CD14-positive monocyte (primary cell): Measurements from ENCODE around the gene LOXHD1. TPM values are rescaled to one million over a fixed set of nuclear protein-coding genes. Genes with fewer than 3 reads are reported as not detected.

Experiments used
- DNase-seq, 3 donors: peaks; one replicate each; pipeline ENCODE4 v3.0.0-alpha.2; 2011 to 2022
- H2AFZ ChIP-seq: 2 replicates; pipeline ENCODE4 v1.6.0; 2012; ENCODE audit warnings: mild to moderate bottlenecking, low read depth, low read length, inconsistent platforms; ENCODE audit not compliant: insufficient read depth, poor library complexity, severe bottlenecking
- H3K27ac ChIP-seq, 2 donors: 1 replicate in 1 of 2; 2 replicates in 1 of 2; pipeline ENCODE4 v1.5.1; 2012 to 2013; ENCODE audit warnings: low read length in 2 of 2, control low read depth in 1 of 2, inconsistent platforms in 1 of 2, low read depth in 1 of 2, mild to moderate bottlenecking in 1 of 2
- H3K27me3 ChIP-seq, 2 donors: one replicate each; pipeline versions ENCODE4 v1.6.0 to v1.6.1; 2011 to 2013; ENCODE audit warnings: low read length in 2 of 2; ENCODE audit not compliant: control insufficient read depth in 2 of 2, insufficient read depth in 2 of 2
- H3K36me3 ChIP-seq, 2 donors: replicated peaks in 1 of 2; 1 replicate in 1 of 2; 2 replicates in 1 of 2; pipeline versions ENCODE4 v1.5.1 to v1.6.1; 2012 to 2013; ENCODE audit warnings: low read length in 2 of 2, control low read depth in 1 of 2, inconsistent platforms in 1 of 2, mild to moderate bottlenecking in 1 of 2; ENCODE audit not compliant: insufficient read depth in 2 of 2, control insufficient read depth in 1 of 2
- H3K4me1 ChIP-seq, 2 donors: 1 replicate in 1 of 2; 2 replicates in 1 of 2; pipeline versions ENCODE4 v1.5.1 to v1.6.1; 2012 to 2013; ENCODE audit warnings: low read length in 2 of 2, control low read depth in 1 of 2, inconsistent platforms in 1 of 2, mild to moderate bottlenecking in 1 of 2, moderate library complexity in 1 of 2; ENCODE audit not compliant: insufficient read depth in 2 of 2, control insufficient read depth in 1 of 2
- H3K4me2 ChIP-seq: replicated peaks from 2 replicates; pipeline ENCODE3; 2012; ENCODE audit warnings: low read length, moderate library complexity, mild to moderate bottlenecking; ENCODE audit not compliant: poor library complexity, severe bottlenecking; ENCODE audit errors: extremely low read depth
- H3K4me3 ChIP-seq, 3 experiments: fragments of 200-600 bp in 1 of 3; sonication (generic) in 1 of 3; replicated peaks in 1 of 3; 1 replicate in 2 of 3; 2 replicates in 1 of 3; pipeline ENCODE4 v1.5.1; 2011 to 2013; ENCODE audit warnings: low read length in 3 of 3, mild to moderate bottlenecking in 3 of 3, control low read depth in 2 of 3, low read depth in 2 of 3, inconsistent platforms in 1 of 3, moderate library complexity in 1 of 3
- H3K79me2 ChIP-seq: 2 replicates; pipeline ENCODE4 v1.6.0; 2012; ENCODE audit warnings: mild to moderate bottlenecking, control low read depth, inconsistent platforms, low read length, moderate library complexity; ENCODE audit not compliant: insufficient read depth
- H3K9ac ChIP-seq: 2 replicates; pipeline ENCODE4 v1.6.0; 2017; ENCODE audit warnings: low read length, mild to moderate bottlenecking; ENCODE audit not compliant: insufficient read depth, poor library complexity, severe bottlenecking
- H3K9me3 ChIP-seq, 2 donors: replicated peaks in 1 of 2; 1 replicate in 1 of 2; 2 replicates in 1 of 2; pipeline versions ENCODE4 v1.5.1 to v1.6.1; 2012 to 2013; ENCODE audit warnings: low read length in 2 of 2, control low read depth in 1 of 2; ENCODE audit not compliant: control insufficient read depth in 1 of 2, insufficient read depth in 1 of 2
- H4K20me1 ChIP-seq: 2 replicates; pipeline ENCODE4 v1.6.0; 2012; ENCODE audit warnings: mild to moderate bottlenecking, low read length, control low read depth, moderate library complexity; ENCODE audit not compliant: insufficient read depth
- H3K27ac Mint-ChIP-seq, 7 donors: one replicate each; pipeline ENCODE4 v1.8.0; 2020; ENCODE audit warnings: mild to moderate bottlenecking in 7 of 7, mixed read lengths in 7 of 7, moderate library complexity in 6 of 7, inconsistent platforms in 2 of 7
- H3K27me3 Mint-ChIP-seq, 3 donors: one replicate each; pipeline ENCODE4 v1.8.0; 2021 to 2022; ENCODE audit warnings: low read depth in 3 of 3, mild to moderate bottlenecking in 3 of 3, mixed read lengths in 3 of 3, moderate library complexity in 3 of 3, inconsistent platforms in 1 of 3
- H3K36me3 Mint-ChIP-seq, 2 donors: one replicate each; pipeline ENCODE4 v1.8.0; 2020; ENCODE audit warnings: mixed read lengths in 2 of 2, inconsistent platforms in 1 of 2, mild to moderate bottlenecking in 1 of 2
- H3K4me1 Mint-ChIP-seq: one replicate; pipeline ENCODE4 v1.8.0; 2020; ENCODE audit warnings: mild to moderate bottlenecking, mixed read lengths
- H3K4me3 Mint-ChIP-seq, 2 donors: one replicate each; pipeline ENCODE4 v1.8.0; 2020; ENCODE audit warnings: mild to moderate bottlenecking in 2 of 2, mixed read lengths in 2 of 2, moderate library complexity in 1 of 2
- H3K9me3 Mint-ChIP-seq, 7 donors: one replicate each; pipeline ENCODE4 v1.8.0; 2020 to 2022; ENCODE audit warnings: mixed read lengths in 7 of 7, mild to moderate bottlenecking in 6 of 7, moderate library complexity in 6 of 7, inconsistent platforms in 2 of 7
- CTCF ChIP-seq: fragments of 200-600 bp; IDR thresholded peaks from one replicate; pipeline ENCODE4 v1.8.0; 2022; ENCODE audit warnings: antibody characterized with exemption, mild to moderate bottlenecking
- WGBS: methylation state at CpG from one replicate; pipeline ENCODE4 v1.1.5; 2013; ENCODE audit warnings: missing lambda C conversion rate; ENCODE audit not compliant: insufficient coverage; 5-methylcytosine and 5-hydroxymethylcytosine counted together
- intact Hi-C, 2 donors: fragments of 100-400 bp; cut with micrococcal nuclease; formaldehyde crosslinking; loops; one replicate each; pipeline versions ENCODE4 v1.15.0 to v1.15.1; 2023
- polyA plus RNA-seq, 3 donors: library from polyadenylated mRNA; depleted of rRNA in 1 of 3; unstranded in 2 of 3; stranded (reverse) in 1 of 3; fragments of 300-500 nt in 2 of 3; fragments of >200 nt in 1 of 3; fragmentation: Illumina TruSeq in 2 of 3; gene quantifications; 1 replicate in 2 of 3; 2 replicates in 1 of 3; pipeline ENCODE4 v1.2.3, GENCODE V29; 2012 to 2021

The LOXHD1 gene
- polyA plus RNA-seq, 3 donors: 0.33 to 10.9 (median 0.61) TPM

GRCh38 chr18:46559946-46560670 lies 96.9 kb downstream of the LOXHD1 start:
- Histone ChIP-seq H3K4me1 (no peaks in the 10 kb centered on the region), H3K4me2 (no peak overlapping the region), H3K9me3 (no peaks in the 10 kb centered on the region), H3K36me3 (peaks cover 4 to 55% of the 10 kb centered on the region in 2 donors), H4K20me1 (no peaks in the 10 kb centered on the region), H3K27me3 (no peaks in the 10 kb centered on the region), H3K9ac (no peak overlapping the region), H3K79me2 (no peaks in the 10 kb centered on the region), H3K4me3 (no peak overlapping the region), H2AFZ (no peak overlapping the region), H3K27ac (no peak overlapping the region)
- H3K27ac Mint-ChIP-seq: no peak overlapping the region
- intact Hi-C loops: loop anchor here in 1 of 2 donors (10.0 kb wide), 1 partner anchor 95 kb away; the partner anchor contains the start of gene LOXHD1
- peaks cover 0 to 27% of the 10 kb centered on the region in 2 donors for H3K36me3 Mint-ChIP-seq
- no peak for DNase-seq
- H3K27me3 Mint-ChIP-seq: peaks cover 0 to 2% (median under 1%) of the 10 kb centered on the region in 3 donors
- H3K4me3 Mint-ChIP-seq: peak overlapping the region in 1 of 2 donors; percentile 47
- no peaks in the 10 kb centered on the region for H3K9me3 Mint-ChIP-seq
- 92% methylated on average over 32 of the region's 37 CpGs for WGBS
- no peaks in the 10 kb centered on the region for H3K4me1 Mint-ChIP-seq
- no peak for TF ChIP-seq CTCF

- TF ChIP-seq CTCF: no peak
- Mint-ChIP-seq H3K27me3 (peaks cover 0 to 2% (median 0%) of the 10 kb centered on the region in 3 donors), H3K9me3 (no peaks in the 10 kb centered on the region), H3K4me1 (no peaks in the 10 kb centered on the region), H3K27ac (peak overlapping the region in 1 of 7 donors; percentile 15), H3K36me3 (peaks cover 0 to 27% of the 10 kb centered on the region in 2 donors), H3K4me3 (no peak overlapping the region)
- Histone ChIP-seq H3K27ac (no peak overlapping the region), H3K79me2 (no peaks in the 10 kb centered on the region), H3K9ac (no peak overlapping the region), H2AFZ (no peak overlapping the region), H3K4me2 (no peak overlapping the region), H4K20me1 (no peaks in the 10 kb centered on the region), H3K27me3 (no peaks in the 10 kb centered on the region), H3K4me1 (no peaks in the 10 kb centered on the region), H3K4me3 (no peak overlapping the region), H3K9me3 (no peaks in the 10 kb centered on the region), H3K36me3 (peaks cover 4 to 55% of the 10 kb centered on the region in 2 donors)
- intact Hi-C loops: loop anchor here in 1 of 2 donors (10.0 kb wide), 1 partner anchor 96 kb away; the partner anchor contains the start of gene LOXHD1
- DNase-seq: no peak
- 100% methylated on average over 9 of the region's 9 CpGs for WGBS
Observed at GRCh38 chr18:46559296-46559695, 97.7 kb downstream of the LOXHD1 start.
